Neural progenitor cell (in vitro differentiated cells): Measurements from ENCODE around the gene TSHZ1. TPM values are rescaled to one million over a fixed set of nuclear protein-coding genes. Genes with fewer than 3 reads are reported as not detected.

ENCODE experiments used
- DNase-seq: peaks from one replicate; pipeline ENCODE4 v3.0.0-alpha.2; 2016; ENCODE audit warnings: low spot score
- H2AFZ ChIP-seq: fragments of 200-600 bp; sonication (generic); replicated peaks from 2 replicates; pipeline ENCODE4 v1.6.1; 2016; ENCODE audit warnings: antibody characterized with exemption
- H3F3A ChIP-seq: fragments of 200-600 bp; sonication (generic); 2 replicates; pipeline ENCODE4 v1.6.1; 2016; ENCODE audit warnings: antibody characterized with exemption, low read depth
- H3K27ac ChIP-seq: fragments of 200-600 bp; sonication (generic); 2 replicates; pipeline ENCODE4 v1.5.1; 2016; ENCODE audit warnings: mild to moderate bottlenecking
- H3K27me3 ChIP-seq: fragments of 200-600 bp; sonication (generic); 2 replicates; pipeline ENCODE4 v1.6.1; 2016; ENCODE audit warnings: mild to moderate bottlenecking, moderate library complexity
- H3K36me3 ChIP-seq: fragments of 200-600 bp; sonication (generic); 2 replicates; pipeline ENCODE4 v1.5.1; 2016
- H3K4me1 ChIP-seq: fragments of 200-600 bp; sonication (generic); 2 replicates; pipeline ENCODE4 v1.6.1; 2016; ENCODE audit warnings: mixed run types
- H3K4me2 ChIP-seq: fragments of 200-600 bp; sonication (generic); 2 replicates; pipeline ENCODE4 v1.6.1; 2016
- H3K4me3 ChIP-seq: fragments of 200-600 bp; sonication (generic); 2 replicates; pipeline ENCODE4 v1.5.1; 2016
- H3K79me2 ChIP-seq: fragments of 200-600 bp; sonication (generic); 2 replicates; pipeline ENCODE4 v1.6.1; 2016; ENCODE audit warnings: low read depth
- H3K9ac ChIP-seq: fragments of 200-600 bp; sonication (generic); 2 replicates; pipeline ENCODE4 v1.6.1; 2016
- H3K9me3 ChIP-seq: fragments of 200-600 bp; sonication (generic); 2 replicates; pipeline ENCODE4 v1.5.1; 2016; ENCODE audit warnings: low read depth
- H4K20me1 ChIP-seq: fragments of 200-600 bp; sonication (generic); 2 replicates; pipeline ENCODE4 v1.6.1; 2016; ENCODE audit warnings: low read depth
- H3K27ac Mint-ChIP-seq: 3 replicates; pipeline ENCODE4 v1.8.0; 2021; ENCODE audit warnings: mixed read lengths
- H3K27me3 Mint-ChIP-seq: 2 replicates; pipeline ENCODE4 v1.8.0; 2022; ENCODE audit warnings: low read depth, mild to moderate bottlenecking, inconsistent platforms, moderate library complexity, mixed read lengths; ENCODE audit not compliant: insufficient read depth
- H3K36me3 Mint-ChIP-seq: 3 replicates; pipeline ENCODE4 v1.8.0; 2021; ENCODE audit warnings: mixed read lengths
- H3K4me1 Mint-ChIP-seq: 3 replicates; pipeline ENCODE4 v1.8.0; 2021; ENCODE audit warnings: mixed read lengths
- H3K4me3 Mint-ChIP-seq: 3 replicates; pipeline ENCODE4 v1.8.0; 2021; ENCODE audit warnings: mild to moderate bottlenecking, moderate library complexity, mixed read lengths
- H3K9me3 Mint-ChIP-seq: 3 replicates; pipeline ENCODE4 v1.8.0; 2020; ENCODE audit warnings: mixed read lengths
- EZH2 ChIP-seq: fragments of 200-600 bp; sonication (generic); IDR thresholded peaks from 2 replicates; pipeline ENCODE4 v1.6.1; 2017; ENCODE audit warnings: antibody characterized with exemption, mild to moderate bottlenecking, moderate library complexity
- EZH2phosphoT487 ChIP-seq: fragments of 200-600 bp; sonication (generic); IDR thresholded peaks from 2 replicates; pipeline ENCODE4 v1.6.1; 2017; ENCODE audit warnings: antibody characterized with exemption
- total RNA-seq: library from RNA; depleted of rRNA; stranded (reverse); fragments of >200 nt; gene quantifications from 2 replicates; pipeline ENCODE4 v1.2.3, GENCODE V29; 2015; ENCODE audit warnings: low replicate concordance
- TF ChIP-seq, protein P1 (sequence below): fragments of 200-600 bp; sonication (generic); IDR thresholded peaks from 2 replicates; pipeline ENCODE4 v1.5.1; 2017; ENCODE audit warnings: antibody characterized with exemption, mild to moderate bottlenecking

Gene TSHZ1
- total RNA-seq, 1 donor from 2014 or later = 0.06 TPM

DNA sequence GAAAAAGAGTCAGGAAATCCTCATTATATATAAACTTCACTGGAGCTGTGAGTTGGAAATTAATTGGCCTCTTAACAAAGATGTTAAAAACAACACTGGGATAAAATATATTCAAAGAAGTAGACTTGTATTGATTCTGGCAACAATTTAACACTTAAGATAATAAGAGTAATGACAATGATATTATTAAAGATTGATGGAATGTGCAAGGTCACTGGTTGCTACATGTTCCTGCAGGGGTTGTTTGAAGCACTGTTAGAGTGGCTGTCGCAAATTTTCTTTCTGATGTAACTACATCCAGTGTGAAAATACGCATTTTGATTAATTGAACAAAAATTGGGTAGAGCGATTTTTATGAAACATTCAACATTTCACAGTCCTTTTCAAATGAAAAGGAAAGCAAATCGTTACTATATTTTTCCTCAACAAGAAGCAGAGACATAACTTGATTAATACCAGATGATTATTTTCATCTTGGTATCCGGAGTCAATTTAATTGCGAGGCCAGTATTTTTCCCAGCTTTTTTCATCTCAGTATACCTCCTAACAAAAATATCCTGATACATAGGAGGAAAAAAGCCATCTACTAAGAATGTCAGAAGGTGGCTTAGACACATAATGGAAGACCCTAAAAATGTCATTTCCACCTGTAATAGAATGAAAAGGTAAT is 7.8 kb upstream of the TSHZ1 start:
- no peaks in the 10 kb centered on the region for H3K36me3 ChIP-seq
- Mint-ChIP-seq H3K27me3 (peaks cover 47% of the 10 kb centered on the region), H3K4me3 (no peak overlapping the region), H3K36me3 (peaks cover 8% of the 10 kb centered on the region), H3K27ac (no peak overlapping the region), H3K4me1 (peaks cover 23% of the 10 kb centered on the region), H3K9me3 (no peaks in the 10 kb centered on the region)
- H3K9me3 ChIP-seq = no peaks in the 10 kb centered on the region
- peaks cover 73% of the 10 kb centered on the region for H3K27me3 ChIP-seq
- DNase-seq = no peak
- no peak overlapping the region for H2AFZ ChIP-seq
- H3K79me2 ChIP-seq = no peaks in the 10 kb centered on the region
- no peak overlapping the region for H3K27ac ChIP-seq
- H3K4me2 ChIP-seq = no peak overlapping the region
- H4K20me1 ChIP-seq = peaks cover 68% of the 10 kb centered on the region
- no peak overlapping the region for H3K4me3 ChIP-seq
- H3K9ac ChIP-seq = no peak overlapping the region
- H3K4me1 ChIP-seq = peaks cover 22% of the 10 kb centered on the region
- H3F3A ChIP-seq = peaks cover 7% of the 10 kb centered on the region
- no peak for TF ChIP-seq EZH2
- no peak for TF ChIP-seq EZH2phosphoT487
- TF ChIP-seq, protein P1, sequence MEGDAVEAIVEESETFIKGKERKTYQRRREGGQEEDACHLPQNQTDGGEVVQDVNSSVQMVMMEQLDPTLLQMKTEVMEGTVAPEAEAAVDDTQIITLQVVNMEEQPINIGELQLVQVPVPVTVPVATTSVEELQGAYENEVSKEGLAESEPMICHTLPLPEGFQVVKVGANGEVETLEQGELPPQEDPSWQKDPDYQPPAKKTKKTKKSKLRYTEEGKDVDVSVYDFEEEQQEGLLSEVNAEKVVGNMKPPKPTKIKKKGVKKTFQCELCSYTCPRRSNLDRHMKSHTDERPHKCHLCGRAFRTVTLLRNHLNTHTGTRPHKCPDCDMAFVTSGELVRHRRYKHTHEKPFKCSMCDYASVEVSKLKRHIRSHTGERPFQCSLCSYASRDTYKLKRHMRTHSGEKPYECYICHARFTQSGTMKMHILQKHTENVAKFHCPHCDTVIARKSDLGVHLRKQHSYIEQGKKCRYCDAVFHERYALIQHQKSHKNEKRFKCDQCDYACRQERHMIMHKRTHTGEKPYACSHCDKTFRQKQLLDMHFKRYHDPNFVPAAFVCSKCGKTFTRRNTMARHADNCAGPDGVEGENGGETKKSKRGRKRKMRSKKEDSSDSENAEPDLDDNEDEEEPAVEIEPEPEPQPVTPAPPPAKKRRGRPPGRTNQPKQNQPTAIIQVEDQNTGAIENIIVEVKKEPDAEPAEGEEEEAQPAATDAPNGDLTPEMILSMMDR = no peak

DNA sequence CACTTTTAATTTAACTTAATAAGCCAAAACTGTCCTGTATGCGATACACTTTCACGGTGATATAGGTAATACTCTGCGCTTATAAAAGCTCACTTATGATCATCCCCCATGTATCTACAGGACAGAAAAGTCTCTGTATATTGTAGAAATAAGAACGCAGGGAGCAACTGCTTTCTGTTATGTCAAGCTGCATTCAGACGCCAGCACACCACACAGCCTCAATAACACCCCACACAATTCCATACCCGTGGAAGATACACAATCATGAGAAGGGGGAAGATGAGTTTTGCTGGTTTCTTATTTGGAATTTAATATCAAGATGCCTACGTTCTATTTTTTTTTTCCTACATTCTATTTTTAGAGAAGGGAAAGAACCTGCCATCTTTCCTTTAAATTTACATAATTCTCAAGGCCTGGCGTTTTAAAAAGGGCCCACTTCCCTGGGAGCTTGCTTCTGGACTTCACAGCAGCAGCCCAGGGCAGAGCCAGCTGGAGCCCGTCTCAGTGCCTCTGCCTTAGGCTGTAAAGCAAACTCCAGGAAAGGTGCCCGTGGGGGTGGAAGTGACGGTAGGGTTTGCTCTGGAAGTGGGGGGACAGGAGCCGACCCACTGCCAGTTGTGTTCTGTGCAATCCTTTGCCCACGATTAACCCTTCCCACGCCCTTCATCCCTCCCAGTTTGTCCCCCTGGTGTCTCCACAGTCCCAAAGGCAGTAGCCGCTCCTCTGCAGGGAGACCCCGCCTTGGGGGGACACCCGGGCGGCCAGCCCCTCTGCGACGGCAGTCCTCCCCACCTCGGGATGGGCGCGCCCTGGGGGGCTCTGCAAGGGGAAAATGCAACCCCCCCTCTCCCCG is 7.0 kb upstream of the TSHZ1 start:
- Histone ChIP-seq H3K9ac (no peak overlapping the region), H3K27ac (no peak overlapping the region), H3K36me3 (no peaks in the 10 kb centered on the region), H3K27me3 (peaks cover 79% of the 10 kb centered on the region), H2AFZ (no peak overlapping the region), H3F3A (peaks cover 7% of the 10 kb centered on the region), H4K20me1 (peaks cover 72% of the 10 kb centered on the region), H3K4me3 (peak overlapping the region; percentile 28), H3K79me2 (no peaks in the 10 kb centered on the region), H3K4me1 (peaks cover 23% of the 10 kb centered on the region), H3K9me3 (no peaks in the 10 kb centered on the region), H3K4me2 (peak overlapping the region; percentile 75)
- H3K36me3 Mint-ChIP-seq = peaks cover 8% of the 10 kb centered on the region
- H3K4me3 Mint-ChIP-seq = no peak overlapping the region
- peaks cover 26% of the 10 kb centered on the region for H3K4me1 Mint-ChIP-seq
- TF ChIP-seq, protein P1 = no peak
- TF ChIP-seq EZH2 = no peak
- no peak for TF ChIP-seq EZH2phosphoT487
- no peak overlapping the region for H3K27ac Mint-ChIP-seq
- H3K9me3 Mint-ChIP-seq = no peaks in the 10 kb centered on the region
- peaks cover 51% of the 10 kb centered on the region for H3K27me3 Mint-ChIP-seq
- no peak for DNase-seq

DNA sequence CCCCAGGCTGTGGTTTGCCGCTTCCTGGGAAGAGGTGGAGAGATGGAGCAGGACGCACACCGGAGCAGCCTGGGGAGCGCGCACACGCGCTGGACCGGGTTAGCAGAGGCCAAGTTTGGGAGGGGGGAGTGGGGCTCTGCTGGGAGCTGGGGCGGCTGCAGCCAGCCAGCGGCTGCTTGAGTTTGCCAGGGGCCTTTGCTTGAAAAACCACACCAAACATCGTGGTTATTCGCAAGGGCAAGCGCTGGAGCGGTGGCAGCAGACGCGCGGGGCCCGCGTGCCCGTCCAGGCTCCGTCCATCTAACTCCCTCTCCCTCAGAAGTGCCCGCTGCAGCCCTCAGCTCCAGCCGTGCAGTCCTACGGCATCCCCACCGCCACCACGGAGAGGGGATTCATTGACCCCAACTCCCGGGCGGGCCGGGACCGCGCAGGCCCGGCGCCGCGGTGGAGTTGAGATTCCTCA is 6.3 kb upstream of the TSHZ1 start:
- peaks cover 8% of the 10 kb centered on the region for H3K36me3 Mint-ChIP-seq
- no peak overlapping the region for H3K9ac ChIP-seq
- peaks cover 23% of the 10 kb centered on the region for H3K4me1 ChIP-seq
- H3K4me3 Mint-ChIP-seq = no peak overlapping the region
- no peaks in the 10 kb centered on the region for H3K9me3 Mint-ChIP-seq
- no peak overlapping the region for H3K27ac Mint-ChIP-seq
- H3K27me3 Mint-ChIP-seq = peaks cover 51% of the 10 kb centered on the region
- peak overlapping the region; percentile 28 for H3K4me3 ChIP-seq
- peaks cover 26% of the 10 kb centered on the region for H3K4me1 Mint-ChIP-seq
- no peaks in the 10 kb centered on the region for H3K36me3 ChIP-seq
- H2AFZ ChIP-seq = no peak overlapping the region
- peaks cover 72% of the 10 kb centered on the region for H4K20me1 ChIP-seq
- peaks cover 80% of the 10 kb centered on the region for H3K27me3 ChIP-seq
- DNase-seq = peak; percentile 57
- peaks cover 9% of the 10 kb centered on the region for H3F3A ChIP-seq
- H3K79me2 ChIP-seq = no peaks in the 10 kb centered on the region
- H3K4me2 ChIP-seq = peak overlapping the region; percentile 75
- H3K27ac ChIP-seq = no peak overlapping the region
- TF ChIP-seq EZH2phosphoT487 (no peak), EZH2 (no peak)
- TF ChIP-seq, protein P1 = no peak
- H3K9me3 ChIP-seq = no peaks in the 10 kb centered on the region
